Loucy (cell line): ENCODE results near the gene ARL14EP.

ENCODE experiments used
- EZH2phosphoT487 ChIP-seq: fragments of 200-600 bp; IDR thresholded peaks from 2 replicates; pipeline ENCODE4 v1.6.1; 2018; ENCODE audit warnings: antibody characterized with exemption, mild to moderate bottlenecking, moderate library complexity, borderline replicate concordance
- TF ChIP-seq, protein P1 (sequence below): fragments of 200-600 bp; sonication (generic); conservative IDR thresholded peaks from 2 replicates; pipeline ENCODE4 v1.5.1; 2014; ENCODE audit warnings: mild to moderate bottlenecking, antibody characterized with exemption, low read length

DNA sequence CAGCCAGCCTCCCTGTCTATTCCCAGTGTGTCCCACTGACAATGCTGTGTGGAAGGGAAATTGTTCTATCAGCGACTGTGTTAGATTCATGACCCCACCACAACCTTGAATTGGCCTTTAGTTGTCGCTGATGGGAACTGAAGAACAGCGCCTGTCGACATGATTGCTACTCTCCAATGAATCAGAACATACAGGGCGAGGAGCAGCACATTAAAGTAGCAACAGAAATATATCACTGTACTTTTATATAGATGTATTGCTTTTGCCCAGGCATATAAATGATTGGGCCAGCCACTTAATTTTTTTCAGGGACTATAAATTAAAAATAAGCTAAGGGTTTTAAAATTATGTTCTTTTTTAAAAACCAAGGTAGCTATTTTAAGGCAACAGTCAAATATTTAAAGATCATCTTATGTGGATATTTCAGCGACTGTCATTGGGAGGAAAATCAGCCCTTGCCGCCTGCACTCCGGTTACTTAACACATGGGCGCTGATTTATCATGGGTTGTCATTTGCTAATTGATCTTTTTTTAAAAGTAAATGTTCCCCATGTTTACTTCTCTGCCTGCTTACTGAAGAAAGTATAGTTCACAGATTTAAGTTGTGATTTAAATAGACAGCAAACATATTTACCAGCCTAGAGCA is 42.1 kb downstream of the ARL14EP start:
- TF ChIP-seq, protein P1, sequence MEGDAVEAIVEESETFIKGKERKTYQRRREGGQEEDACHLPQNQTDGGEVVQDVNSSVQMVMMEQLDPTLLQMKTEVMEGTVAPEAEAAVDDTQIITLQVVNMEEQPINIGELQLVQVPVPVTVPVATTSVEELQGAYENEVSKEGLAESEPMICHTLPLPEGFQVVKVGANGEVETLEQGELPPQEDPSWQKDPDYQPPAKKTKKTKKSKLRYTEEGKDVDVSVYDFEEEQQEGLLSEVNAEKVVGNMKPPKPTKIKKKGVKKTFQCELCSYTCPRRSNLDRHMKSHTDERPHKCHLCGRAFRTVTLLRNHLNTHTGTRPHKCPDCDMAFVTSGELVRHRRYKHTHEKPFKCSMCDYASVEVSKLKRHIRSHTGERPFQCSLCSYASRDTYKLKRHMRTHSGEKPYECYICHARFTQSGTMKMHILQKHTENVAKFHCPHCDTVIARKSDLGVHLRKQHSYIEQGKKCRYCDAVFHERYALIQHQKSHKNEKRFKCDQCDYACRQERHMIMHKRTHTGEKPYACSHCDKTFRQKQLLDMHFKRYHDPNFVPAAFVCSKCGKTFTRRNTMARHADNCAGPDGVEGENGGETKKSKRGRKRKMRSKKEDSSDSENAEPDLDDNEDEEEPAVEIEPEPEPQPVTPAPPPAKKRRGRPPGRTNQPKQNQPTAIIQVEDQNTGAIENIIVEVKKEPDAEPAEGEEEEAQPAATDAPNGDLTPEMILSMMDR = no peak
- no peak for TF ChIP-seq EZH2phosphoT487
